Measurements from ENCODE around the gene FBXW9. TPM values are rescaled to one million over a fixed set of nuclear protein-coding genes. Genes with fewer than 3 reads are reported as not detected.
"Not testable (repeated sequence)": the region's sequence is repeated elsewhere in the genome, so short reads cannot be mapped to it uniquely, and the experiment has no call there.

The FBXW9 gene
- total and polyA plus RNA-seq, 8 donors, result 0.29 to 10.9 (median 4.0) TPM

GRCh38 chr19:12648088-12648487 lies 48.3 kb downstream of the FBXW9 start:
- Histone ChIP-seq H3K36me3 (peaks cover 0 to 30% (median 14%) of the 10 kb centered on the region in 4 donors), H3K4me1 (peaks cover 10 to 19% (median 17%) of the 10 kb centered on the region in 4 donors), H3K4me3 (peak overlapping the region; percentile 41 to 48 (median 44)), H3K27me3 (no peaks in the 10 kb centered on the region), H3K27ac (no peak overlapping the region), H3K9me3 (no peaks in the 10 kb centered on the region)
- intact Hi-C loops (cut with DNase I; ENCODE audit: low total_unique reads), result no loop called here
- DNase-seq, result peak in 1 of 2 donors; percentile 56
- 8 to 25% (median 19%) methylated on average over 24 to 29 of the region's 29 CpGs for WGBS, 5 donors
- TF ChIP-seq CTCF (IDR thresholded peaks at IDR 0.05), result peak in 1 of 7 experiments; percentile 19
- no peak for TF ChIP-seq EP300 (IDR thresholded peaks at IDR 0.05)

GRCh38 chr19:12647490-12648071 lies 48.9 kb downstream of the FBXW9 start:
- Histone ChIP-seq H3K36me3 (peaks cover 0 to 30% (median 14%) of the 10 kb centered on the region in 4 donors), H3K27me3 (no peaks in the 10 kb centered on the region), H3K27ac (peak overlapping the region in 1 of 5 donors; percentile 34), H3K4me1 (peaks cover 10 to 19% (median 17%) of the 10 kb centered on the region in 4 donors), H3K9me3 (no peaks in the 10 kb centered on the region), H3K4me3 (peak overlapping the region; percentile 41 to 48 (median 44))
- 6 to 16% (median 14%) methylated on average over 24 to 31 of the region's 31 CpGs for WGBS, 5 donors
- DNase-seq, result peak; percentile 82 to 90
- TF ChIP-seq CTCF (IDR thresholded peaks at IDR 0.05) (no peak), POLR2AphosphoS5 (IDR thresholded peaks at IDR 0.05) (no peak), POLR2A (IDR thresholded peaks at IDR 0.05) (no peak), EP300 (IDR thresholded peaks at IDR 0.05) (no peak)
- intact Hi-C loops (cut with DNase I; ENCODE audit: low total_unique reads), result no loop called here

GRCh38 chr19:12647047-12647446 lies 49.4 kb downstream of the FBXW9 start:
- DNase-seq, result no peak
- intact Hi-C loops (cut with DNase I; ENCODE audit: low total_unique reads), result no loop called here
- H3K4me1 ChIP-seq, result peaks cover 10 to 19% (median 17%) of the 10 kb centered on the region in 4 donors
- no peak for TF ChIP-seq POLR2A (IDR thresholded peaks at IDR 0.05)
- peak overlapping the region; percentile 41 to 48 (median 44) for H3K4me3 ChIP-seq
- peaks cover 0 to 27% (median 9%) of the 10 kb centered on the region in 4 donors for H3K36me3 ChIP-seq
- peak overlapping the region in 1 of 5 donors; percentile 34 for H3K27ac ChIP-seq
- no peaks in the 10 kb centered on the region for H3K9me3 ChIP-seq
- no peaks in the 10 kb centered on the region for H3K27me3 ChIP-seq
- WGBS, 5 donors, result 43 to 61% (median 51%) methylated on average over 8 of the region's 8 CpGs

- Histone ChIP-seq H3K36me3 (peaks cover 0 to 22% (median 4%) of the 10 kb centered on the region in 4 donors), H3K4me3 (no peak overlapping the region), H3K9me3 (no peaks in the 10 kb centered on the region), H3K27ac (no peak overlapping the region), H3K27me3 (no peaks in the 10 kb centered on the region), H3K4me1 (peaks cover 10 to 19% (median 17%) of the 10 kb centered on the region in 4 donors)
- TF ChIP-seq EP300 (IDR thresholded peaks at IDR 0.05), result no peak
- TF ChIP-seq CTCF (IDR thresholded peaks at IDR 0.05), result no peak
- TF ChIP-seq POLR2A (IDR thresholded peaks at IDR 0.05), result no peak
- TF ChIP-seq POLR2AphosphoS5 (IDR thresholded peaks at IDR 0.05), result no peak
- 88 to 94% (median 90%) methylated on average over 10 of the region's 10 CpGs for WGBS, 5 donors
- DNase-seq, result no peak
- intact Hi-C loops (cut with DNase I; ENCODE audit: low total_unique reads), result no loop called here
These were observed 49.9 kb downstream of the FBXW9 start for GRCh38 chr19:12646551-12646950.

- Histone ChIP-seq H3K4me1 (peaks cover 20 to 31% (median 27%) of the 10 kb centered on the region in 4 donors), H3K36me3 (peaks cover 0 to 11% (median 0%) of the 10 kb centered on the region in 4 donors)
- H3K27me3 ChIP-seq; H3K4me3 ChIP-seq; DNase-seq; intact Hi-C loops (cut with DNase I; ENCODE audit: low total_unique reads); H3K27ac ChIP-seq; H3K9me3 ChIP-seq: not testable (repeated sequence)
- 93 to 95% (median 93%) methylated on average over 14 of the region's 14 CpGs for WGBS, 5 donors
These were observed 52.7 kb downstream of the FBXW9 start for GRCh38 chr19:12643716-12644115.

All from stomach (tissue), 9 donors.